ENCODE data around the gene CHRNA5. TPM values are rescaled to one million over a fixed set of nuclear protein-coding genes. Genes with fewer than 3 reads are reported as not detected.
"Not testable (repeated sequence)": the region's sequence is repeated elsewhere in the genome, so short reads cannot be mapped to it uniquely, and the experiment has no call there.

CHRNA5 gene
- total RNA-seq (1 to 10 TPM in 1 of 5 experiments, under 1 TPM in 3, not detected in 1; 0.10 to 3.4 (median 0.76) TPM), polyA plus RNA-seq (under 1 TPM in 1 of 2 donors, not detected in 1; 0.12 TPM), total RNA-seq (0.81 reads per million)

- CTCF ChIA-PET, result no interaction called here
- peaks cover 13 to 26% (median 20%) of the 10 kb centered on the region in 7 donors for H3K4me1 Mint-ChIP-seq
- Histone ChIP-seq H3K9me3 (ENCODE audit: control insufficient read depth in 2 of 3, low read length in 3 of 3) (no peaks in the 10 kb centered on the region), H3K4me3 (ENCODE audit: low read length) (peak within 1 kb of the TSS; percentile 61), H3K27ac (ENCODE audit: low read depth, low read length) (no peak within 1 kb of the TSS), H3K27me3 (ENCODE audit: control insufficient read depth in 2 of 2, insufficient read depth in 2 of 2, low read length in 2 of 2) (peaks cover 0 to 6% of the 10 kb centered on the region in 2 donors), H3K4me1 (ENCODE audit: control insufficient read depth in 2 of 2, insufficient read depth in 2 of 2, low read length in 2 of 2) (peaks cover 6 to 14% of the 10 kb centered on the region in 2 donors), H3K36me3 (ENCODE audit: control insufficient read depth in 2 of 3, insufficient read depth in 3 of 3, low read length in 3 of 3) (no peaks in the 10 kb centered on the region)
- no peaks in the 10 kb centered on the region for H3K36me3 Mint-ChIP-seq
- POLR2A ChIA-PET, result interaction anchor here (2.3 kb wide), 1 partner anchor 25 kb away, joined by 10 read pairs; the partner anchor contains the start of gene PSMA4
- H3K9me3 Mint-ChIP-seq, result peaks cover 0 to 2% (median 0%) of the 10 kb centered on the region in 11 donors
- ATAC-seq, result peak; percentile 74
- DNase-seq, result peak in 8 of 9 donors; percentile 4 to 72 (median 20)
- peak within 1 kb of the TSS; percentile 80 to 94 (median 88) for H3K4me3 Mint-ChIP-seq
- peaks cover 6 to 40% (median 24%) of the 10 kb centered on the region in 5 donors for H3K27me3 Mint-ChIP-seq
- H3K27ac Mint-ChIP-seq, result peak within 1 kb of the TSS in 8 of 9 donors; percentile 1 to 65 (median 47)
- intact Hi-C loops (cut with micrococcal nuclease), result loop anchor here (1.0 to 2.0 kb wide), 2 partner anchors 25 kb away; partner anchors contain the start of gene PSMA4 (in 2 of the 2)
These were observed at the start of gene CHRNA5 for GRCh38 chr15:78565097-78565950. Gene CHRNA5, plus strand, starts transcription at chr15:78565520. Its CDS starts 200 bp downstream, at chr15:78565720.

- CTCF ChIA-PET; H3K4me3 ChIP-seq (ENCODE audit: low read length); H3K9me3 Mint-ChIP-seq; H3K27ac ChIP-seq (ENCODE audit: low read depth, low read length); H3K4me1 Mint-ChIP-seq; POLR2A ChIA-PET; H3K4me1 ChIP-seq (ENCODE audit: control insufficient read depth in 2 of 2, insufficient read depth in 2 of 2, low read length in 2 of 2); H3K4me3 Mint-ChIP-seq; H3K9me3 ChIP-seq (ENCODE audit: control insufficient read depth in 2 of 3, low read length in 3 of 3); ATAC-seq; DNase-seq; H3K27me3 ChIP-seq (ENCODE audit: control insufficient read depth in 2 of 2, insufficient read depth in 2 of 2, low read length in 2 of 2); intact Hi-C loops (cut with micrococcal nuclease); H3K27ac Mint-ChIP-seq; H3K27me3 Mint-ChIP-seq; H3K36me3 ChIP-seq (ENCODE audit: control insufficient read depth in 2 of 3, insufficient read depth in 3 of 3, low read length in 3 of 3): not testable (repeated sequence)
- peaks cover 0 to 42% (median 15%) of the 10 kb centered on the region in 5 donors for H3K36me3 Mint-ChIP-seq
These were observed 45.3 kb upstream of the CHRNA5 start for GRCh38 chr15:78520035-78520434.

DNA sequence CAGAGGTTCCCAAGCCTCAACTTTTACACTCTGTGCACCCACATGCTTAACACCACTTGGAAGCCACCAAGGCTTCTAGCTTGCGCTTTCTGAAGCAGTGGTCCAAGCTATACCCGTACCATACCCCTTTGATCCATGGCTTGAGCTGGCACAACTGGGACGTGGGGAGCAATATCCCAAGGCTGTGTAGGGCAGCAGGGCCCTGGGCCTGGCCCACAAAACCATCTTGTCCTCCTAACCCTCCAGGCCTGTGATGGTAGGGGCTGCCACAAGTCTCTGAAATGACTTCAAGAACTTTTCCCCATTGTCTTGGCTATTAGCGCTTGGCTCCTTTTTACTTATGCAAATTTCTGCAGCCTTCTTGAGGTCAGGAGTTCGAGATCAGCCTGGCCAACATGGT, 41.1 kb upstream of the CHRNA5 start:
- ATAC-seq, result no peak
- Histone ChIP-seq H3K4me3 (ENCODE audit: low read length) (no peak overlapping the region), H3K9me3 (ENCODE audit: control insufficient read depth in 2 of 3, low read length in 3 of 3) (no peaks in the 10 kb centered on the region), H3K4me1 (ENCODE audit: control insufficient read depth in 2 of 2, insufficient read depth in 2 of 2, low read length in 2 of 2) (no peaks in the 10 kb centered on the region), H3K36me3 (ENCODE audit: control insufficient read depth in 2 of 3, insufficient read depth in 3 of 3, low read length in 3 of 3) (no peaks in the 10 kb centered on the region), H3K27ac (ENCODE audit: low read depth, low read length) (no peak overlapping the region), H3K27me3 (ENCODE audit: control insufficient read depth in 2 of 2, insufficient read depth in 2 of 2, low read length in 2 of 2) (no peaks in the 10 kb centered on the region)
- Mint-ChIP-seq H3K4me3 (no peak overlapping the region), H3K27ac (no peak overlapping the region), H3K4me1 (no peaks in the 10 kb centered on the region), H3K9me3 (peaks cover 0 to 4% (median 0%) of the 10 kb centered on the region in 11 donors), H3K27me3 (peaks cover 0 to 2% (median 0%) of the 10 kb centered on the region in 5 donors), H3K36me3 (peaks cover 0 to 40% (median 5%) of the 10 kb centered on the region in 5 donors)
- POLR2A ChIA-PET, result no interaction called here
- CTCF ChIA-PET, result no interaction called here
- DNase-seq, result no peak
- intact Hi-C loops (cut with micrococcal nuclease), result no loop called here

GRCh38 chr15:78527325-78527724, 38.0 kb upstream of the CHRNA5 start:
- intact Hi-C loops (cut with micrococcal nuclease), result no loop called here
- H3K27me3 Mint-ChIP-seq, result peaks cover 0 to 2% (median 0%) of the 10 kb centered on the region in 5 donors
- H3K36me3 Mint-ChIP-seq, result peaks cover 0 to 36% (median 5%) of the 10 kb centered on the region in 5 donors
- CTCF ChIA-PET, result no interaction called here
- peaks cover 0 to 4% (median 0%) of the 10 kb centered on the region in 11 donors for H3K9me3 Mint-ChIP-seq
- H3K27ac Mint-ChIP-seq, result no peak overlapping the region
- Histone ChIP-seq H3K36me3 (ENCODE audit: control insufficient read depth in 2 of 3, insufficient read depth in 3 of 3, low read length in 3 of 3) (no peaks in the 10 kb centered on the region), H3K4me1 (ENCODE audit: control insufficient read depth in 2 of 2, insufficient read depth in 2 of 2, low read length in 2 of 2) (no peaks in the 10 kb centered on the region), H3K27me3 (ENCODE audit: control insufficient read depth in 2 of 2, insufficient read depth in 2 of 2, low read length in 2 of 2) (no peaks in the 10 kb centered on the region), H3K9me3 (ENCODE audit: control insufficient read depth in 2 of 3, low read length in 3 of 3) (no peaks in the 10 kb centered on the region), H3K27ac (ENCODE audit: low read depth, low read length) (no peak overlapping the region), H3K4me3 (ENCODE audit: low read length) (no peak overlapping the region)
- H3K4me1 Mint-ChIP-seq, result no peaks in the 10 kb centered on the region
- DNase-seq, result no peak
- ATAC-seq, result no peak
- POLR2A ChIA-PET, result interaction anchor here (1.0 kb wide), 1 partner anchor 14 kb away, joined by 3 read pairs; no protein-coding TSS in a partner anchor
- no peak overlapping the region for H3K4me3 Mint-ChIP-seq

- POLR2A ChIA-PET, result no interaction called here
These were observed 32.0 kb upstream of the CHRNA5 start for GRCh38 chr15:78533331-78533730.

GRCh38 chr15:78536134-78536533, 29.2 kb upstream of the CHRNA5 start:
- Histone ChIP-seq H3K36me3 (ENCODE audit: control insufficient read depth in 2 of 3, insufficient read depth in 3 of 3, low read length in 3 of 3) (peaks cover 0 to 7% (median 0%) of the 10 kb centered on the region in 3 experiments), H3K4me1 (ENCODE audit: control insufficient read depth in 2 of 2, insufficient read depth in 2 of 2, low read length in 2 of 2) (peaks cover 0 to 3% of the 10 kb centered on the region in 2 donors), H3K27ac (ENCODE audit: low read depth, low read length) (no peak overlapping the region), H3K9me3 (ENCODE audit: control insufficient read depth in 2 of 3, low read length in 3 of 3) (no peaks in the 10 kb centered on the region), H3K4me3 (ENCODE audit: low read length) (no peak overlapping the region), H3K27me3 (ENCODE audit: control insufficient read depth in 2 of 2, insufficient read depth in 2 of 2, low read length in 2 of 2) (no peaks in the 10 kb centered on the region)
- H3K36me3 Mint-ChIP-seq, result peaks cover 0 to 9% (median 4%) of the 10 kb centered on the region in 5 donors
- ChIA-PET POLR2A (no interaction called here), CTCF (no interaction called here)
- peaks cover 0 to 4% (median 0%) of the 10 kb centered on the region in 5 donors for H3K27me3 Mint-ChIP-seq
- intact Hi-C loops (cut with micrococcal nuclease), result no loop called here
- H3K4me1 Mint-ChIP-seq, result peaks cover 2 to 16% (median 8%) of the 10 kb centered on the region in 7 donors
- H3K9me3 Mint-ChIP-seq, result peaks cover 0 to 11% (median 0%) of the 10 kb centered on the region in 11 donors
- H3K4me3 Mint-ChIP-seq, result no peak overlapping the region
- peak overlapping the region in 1 of 9 donors; percentile 33 for H3K27ac Mint-ChIP-seq
- no peak for DNase-seq
- ATAC-seq, result no peak

More at GRCh38 chr15:78533331-78533730, 32.0 kb upstream of the CHRNA5 start:
- Histone ChIP-seq H3K4me3 (ENCODE audit: low read length) (no peak overlapping the region), H3K4me1 (ENCODE audit: control insufficient read depth in 2 of 2, insufficient read depth in 2 of 2, low read length in 2 of 2) (no peaks in the 10 kb centered on the region), H3K36me3 (ENCODE audit: control insufficient read depth in 2 of 3, insufficient read depth in 3 of 3, low read length in 3 of 3) (no peaks in the 10 kb centered on the region), H3K9me3 (ENCODE audit: control insufficient read depth in 2 of 3, low read length in 3 of 3) (no peaks in the 10 kb centered on the region), H3K27ac (ENCODE audit: low read depth, low read length) (no peak overlapping the region), H3K27me3 (ENCODE audit: control insufficient read depth in 2 of 2, insufficient read depth in 2 of 2, low read length in 2 of 2) (no peaks in the 10 kb centered on the region)
- DNase-seq (no peak), ATAC-seq (no peak)
- Mint-ChIP-seq H3K4me1 (no peaks in the 10 kb centered on the region), H3K27me3 (no peaks in the 10 kb centered on the region), H3K9me3 (no peaks in the 10 kb centered on the region), H3K4me3 (no peak overlapping the region), H3K36me3 (peaks cover 0 to 10% (median 0%) of the 10 kb centered on the region in 5 donors), H3K27ac (no peak overlapping the region)
- CTCF ChIA-PET, result no interaction called here
- intact Hi-C loops (cut with micrococcal nuclease), result no loop called here

Measured in naive thymus-derived CD4-positive, alpha-beta T cell (primary cell).